ENCODE results near the gene EIF3M. TPM values are rescaled to one million over a fixed set of nuclear protein-coding genes. Genes with fewer than 3 reads are reported as not detected.

Gene EIF3M
- polyA plus RNA-seq, 1 donor, result 378 TPM

DNA sequence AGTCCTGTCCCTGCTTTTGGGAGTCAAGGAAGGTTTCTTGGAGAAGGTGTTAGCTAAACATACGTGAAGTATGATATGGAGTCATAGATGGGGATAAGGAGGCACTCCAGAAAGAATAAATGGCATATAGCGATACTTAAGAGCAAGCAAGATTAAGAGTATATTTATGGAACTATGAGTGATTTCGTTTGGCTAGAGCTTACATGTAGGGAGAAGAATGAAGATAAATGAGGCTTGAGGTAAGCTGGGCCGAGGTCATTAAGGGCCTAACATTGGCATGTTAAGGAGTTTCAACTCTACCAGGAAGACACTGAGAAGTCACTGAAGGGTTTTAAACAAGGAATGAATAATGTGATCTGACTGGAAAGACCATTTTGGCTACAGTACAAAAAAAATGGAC is 33.3 kb downstream of the EIF3M start:
- DNase-seq, result no peak
- Histone ChIP-seq H3K9me3 (ENCODE audit: control insufficient read depth, low read depth, low read length) (no peaks in the 10 kb centered on the region), H3K27me3 (ENCODE audit: control insufficient read depth, insufficient read depth, low read length) (peaks cover 2% of the 10 kb centered on the region), H3K36me3 (ENCODE audit: control insufficient read depth, insufficient read depth, low read length) (no peaks in the 10 kb centered on the region), H3K4me3 (ENCODE audit: low read length) (no peak overlapping the region), H3K27ac (ENCODE audit: low read length) (no peak overlapping the region), H3K4me1 (ENCODE audit: control insufficient read depth, insufficient read depth, low read length) (no peaks in the 10 kb centered on the region)
- 71% methylated on average over 4 of the region's 4 CpGs for WGBS (ENCODE audit: insufficient coverage, low lambda C conversion rate)

GRCh38 chr11:32630844-32631243 is 47.2 kb downstream of the EIF3M start:
- no peaks in the 10 kb centered on the region for H3K9me3 ChIP-seq (ENCODE audit: control insufficient read depth, low read depth, low read length)

DNA sequence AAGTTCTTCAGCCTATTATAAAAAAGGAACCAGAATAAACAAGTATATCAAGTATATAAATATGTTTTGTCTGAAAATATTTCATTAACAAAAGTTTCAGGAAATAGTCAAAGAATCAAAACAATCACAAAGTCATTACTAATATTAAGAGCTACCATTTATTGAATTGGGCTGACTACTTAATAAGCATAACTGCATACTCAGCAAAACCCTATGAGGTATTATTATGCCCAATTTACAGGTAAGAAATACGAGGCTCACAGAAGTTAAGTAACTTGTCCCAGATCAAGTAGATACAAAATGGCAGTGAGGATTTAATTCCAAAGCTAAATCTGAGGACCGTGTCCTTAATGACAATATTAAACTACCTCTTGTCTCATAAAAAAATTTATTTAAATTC is 52.2 kb downstream of the EIF3M start:
- Histone ChIP-seq H3K4me1 (ENCODE audit: control insufficient read depth, insufficient read depth, low read length) (no peaks in the 10 kb centered on the region), H3K9me3 (ENCODE audit: control insufficient read depth, low read depth, low read length) (no peaks in the 10 kb centered on the region), H3K4me3 (ENCODE audit: low read length) (no peak overlapping the region), H3K27ac (ENCODE audit: low read length) (no peak overlapping the region), H3K36me3 (ENCODE audit: control insufficient read depth, insufficient read depth, low read length) (no peaks in the 10 kb centered on the region), H3K27me3 (ENCODE audit: control insufficient read depth, insufficient read depth, low read length) (no peaks in the 10 kb centered on the region)
- DNase-seq, result no peak
- 100% methylated on average over 1 of the region's 2 CpGs for WGBS (ENCODE audit: insufficient coverage, low lambda C conversion rate)

More at GRCh38 chr11:32630844-32631243, 47.2 kb downstream of the EIF3M start:
- Histone ChIP-seq H3K36me3 (ENCODE audit: control insufficient read depth, insufficient read depth, low read length) (no peaks in the 10 kb centered on the region), H3K4me3 (ENCODE audit: low read length) (no peak overlapping the region), H3K27me3 (ENCODE audit: control insufficient read depth, insufficient read depth, low read length) (no peaks in the 10 kb centered on the region), H3K27ac (ENCODE audit: low read length) (no peak overlapping the region), H3K4me1 (ENCODE audit: control insufficient read depth, insufficient read depth, low read length) (no peaks in the 10 kb centered on the region)
- DNase-seq, result no peak

DNA sequence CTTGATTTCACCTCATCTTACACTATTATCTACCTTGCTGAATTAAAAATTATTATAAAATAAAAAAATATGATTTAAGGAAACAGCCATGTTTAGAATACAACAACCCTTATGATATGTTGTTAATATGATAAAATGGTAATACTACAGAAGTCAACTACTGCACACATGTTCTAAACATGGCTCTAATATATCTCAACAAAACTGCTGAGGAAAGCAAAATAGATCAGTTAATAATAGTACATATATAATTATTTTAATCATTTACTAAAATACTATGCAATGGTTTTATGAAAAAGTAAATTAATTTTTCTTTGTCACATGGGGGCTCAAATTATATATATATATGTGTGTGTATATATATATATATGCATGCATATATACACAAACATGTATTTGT is 57.7 kb downstream of the EIF3M start:
- Histone ChIP-seq H3K4me3 (ENCODE audit: low read length) (no peak overlapping the region), H3K36me3 (ENCODE audit: control insufficient read depth, insufficient read depth, low read length) (no peaks in the 10 kb centered on the region), H3K9me3 (ENCODE audit: control insufficient read depth, low read depth, low read length) (no peaks in the 10 kb centered on the region), H3K4me1 (ENCODE audit: control insufficient read depth, insufficient read depth, low read length) (no peaks in the 10 kb centered on the region), H3K27me3 (ENCODE audit: control insufficient read depth, insufficient read depth, low read length) (no peaks in the 10 kb centered on the region), H3K27ac (ENCODE audit: low read length) (no peak overlapping the region)
- no peak for DNase-seq

GRCh38 chr11:32643526-32643925 is 59.9 kb downstream of the EIF3M start:
- Histone ChIP-seq H3K4me3 (ENCODE audit: low read length) (no peak overlapping the region), H3K4me1 (ENCODE audit: control insufficient read depth, insufficient read depth, low read length) (no peaks in the 10 kb centered on the region), H3K27ac (ENCODE audit: low read length) (no peak overlapping the region), H3K36me3 (ENCODE audit: control insufficient read depth, insufficient read depth, low read length) (no peaks in the 10 kb centered on the region), H3K9me3 (ENCODE audit: control insufficient read depth, low read depth, low read length) (no peaks in the 10 kb centered on the region), H3K27me3 (ENCODE audit: control insufficient read depth, insufficient read depth, low read length) (no peaks in the 10 kb centered on the region)
- DNase-seq, result no peak
- WGBS (ENCODE audit: insufficient coverage, low lambda C conversion rate), result no CpG with 5 or more reads among the region's 1 CpG

Other genes with a start within 250 kb of the EIF3M start
- gene WT1, start 148.3 kb upstream of the EIF3M start, polyA plus RNA-seq, result 4.6 TPM
- 0.10 TPM for gene CCDC73, start 210.8 kb downstream of the EIF3M start, polyA plus RNA-seq
- 9.3 TPM for gene PRRG4, start 246.1 kb downstream of the EIF3M start, polyA plus RNA-seq